ENCODE measurements around the gene FBXO45. TPM values are rescaled to one million over a fixed set of nuclear protein-coding genes. Genes with fewer than 3 reads are reported as not detected.

Gene FBXO45
- total and polyA plus RNA-seq, 12 donors = 1.5 to 8.1 (median 5.1) TPM

DNA sequence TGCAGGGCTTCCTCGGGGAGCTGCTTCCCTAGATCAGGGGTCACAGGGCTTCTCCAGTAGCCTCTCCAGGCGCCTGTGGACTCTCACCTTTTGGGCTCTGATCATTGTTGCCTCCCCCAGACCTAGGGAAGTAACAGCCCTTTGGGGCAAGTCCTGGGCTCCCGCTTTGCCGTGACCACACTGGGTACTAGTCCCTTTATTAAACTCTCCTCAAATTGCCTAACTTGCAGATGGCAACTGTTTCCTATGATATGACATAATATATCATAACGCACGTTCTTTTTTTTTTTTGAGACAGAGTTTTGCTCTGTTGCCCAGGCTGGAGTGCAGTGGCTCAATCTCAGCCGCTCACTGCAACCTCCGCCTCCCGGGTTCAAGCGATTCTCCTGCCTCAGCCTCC lies 53.2 kb downstream of the FBXO45 start:
- H3K9me3 ChIP-seq (replicated peaks in 1 of 3) = no peaks in the 10 kb centered on the region
- H3K4me3 ChIP-seq = no peak overlapping the region
- H3K36me3 ChIP-seq (replicated peaks in 1 of 2) = no peaks in the 10 kb centered on the region
- TF ChIP-seq, protein P1, sequence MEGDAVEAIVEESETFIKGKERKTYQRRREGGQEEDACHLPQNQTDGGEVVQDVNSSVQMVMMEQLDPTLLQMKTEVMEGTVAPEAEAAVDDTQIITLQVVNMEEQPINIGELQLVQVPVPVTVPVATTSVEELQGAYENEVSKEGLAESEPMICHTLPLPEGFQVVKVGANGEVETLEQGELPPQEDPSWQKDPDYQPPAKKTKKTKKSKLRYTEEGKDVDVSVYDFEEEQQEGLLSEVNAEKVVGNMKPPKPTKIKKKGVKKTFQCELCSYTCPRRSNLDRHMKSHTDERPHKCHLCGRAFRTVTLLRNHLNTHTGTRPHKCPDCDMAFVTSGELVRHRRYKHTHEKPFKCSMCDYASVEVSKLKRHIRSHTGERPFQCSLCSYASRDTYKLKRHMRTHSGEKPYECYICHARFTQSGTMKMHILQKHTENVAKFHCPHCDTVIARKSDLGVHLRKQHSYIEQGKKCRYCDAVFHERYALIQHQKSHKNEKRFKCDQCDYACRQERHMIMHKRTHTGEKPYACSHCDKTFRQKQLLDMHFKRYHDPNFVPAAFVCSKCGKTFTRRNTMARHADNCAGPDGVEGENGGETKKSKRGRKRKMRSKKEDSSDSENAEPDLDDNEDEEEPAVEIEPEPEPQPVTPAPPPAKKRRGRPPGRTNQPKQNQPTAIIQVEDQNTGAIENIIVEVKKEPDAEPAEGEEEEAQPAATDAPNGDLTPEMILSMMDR (IDR thresholded peaks at IDR 0.05) = no peak
- no peak for TF ChIP-seq POLR2A (IDR thresholded peaks at IDR 0.05)
- 77 to 80% (median 78%) methylated on average over 10 of the region's 10 CpGs for WGBS, 4 donors
- DNase-seq = no peak
- H3K27ac ChIP-seq = no peak overlapping the region
- intact Hi-C loops (cut with DNase I) = no loop called here
- peaks cover 0 to 11% of the 10 kb centered on the region in 2 donors for H3K4me1 ChIP-seq (replicated peaks in 1 of 2)
- H3K27me3 ChIP-seq = no peaks in the 10 kb centered on the region

DNA sequence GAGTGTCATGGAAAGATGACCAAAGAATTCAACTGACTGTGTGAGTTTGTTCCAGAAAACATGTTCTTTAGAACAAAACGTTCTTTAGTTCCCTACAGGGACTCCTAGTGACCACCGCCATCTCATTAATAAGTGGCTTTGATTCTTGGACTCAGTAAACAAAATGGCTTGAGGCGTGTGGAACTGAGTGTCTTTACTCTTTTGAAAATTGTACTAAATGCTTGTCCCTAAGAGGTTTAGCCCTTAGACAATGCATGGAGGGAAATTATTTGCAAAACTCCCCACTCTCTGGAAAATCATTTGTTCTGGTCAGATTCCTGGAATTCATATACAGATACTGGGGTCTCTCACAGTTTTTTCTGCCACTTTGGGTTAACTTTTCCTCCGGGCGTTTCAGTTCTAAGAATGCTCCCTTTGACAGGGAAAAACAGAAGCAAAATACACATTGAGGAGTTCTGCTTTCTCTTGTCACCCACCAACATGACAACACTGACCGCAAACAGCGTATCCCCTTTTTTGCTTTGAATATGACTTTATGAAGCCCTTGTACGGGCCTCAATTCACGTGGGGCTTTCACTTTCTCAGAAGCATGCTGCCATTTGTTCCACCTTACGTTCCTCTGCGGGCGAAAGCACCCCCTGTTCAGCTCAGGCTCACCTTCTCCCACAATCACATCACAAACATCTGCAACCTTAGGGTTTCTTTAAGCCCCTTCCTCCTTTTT lies 55.8 kb downstream of the FBXO45 start:
- Histone ChIP-seq H3K36me3 (replicated peaks in 1 of 2) (no peaks in the 10 kb centered on the region), H3K4me1 (replicated peaks in 1 of 2) (peaks cover 0 to 4% of the 10 kb centered on the region in 2 donors), H3K4me3 (no peak overlapping the region), H3K27me3 (no peaks in the 10 kb centered on the region), H3K27ac (peak overlapping the region; percentile 4 to 83 (median 51)), H3K9me3 (replicated peaks in 1 of 3) (no peaks in the 10 kb centered on the region)
- 59 to 67% (median 61%) methylated on average over 12 of the region's 12 CpGs for WGBS, 4 donors
- peak in 2 of 7 donors; percentile 32 to 42 for DNase-seq
- intact Hi-C loops (cut with DNase I) = no loop called here
- no peak for TF ChIP-seq POLR2A (IDR thresholded peaks at IDR 0.05)
- TF ChIP-seq, protein P1 (IDR thresholded peaks at IDR 0.05) = no peak

- H3K9me3 ChIP-seq (replicated peaks in 1 of 3) = no peaks in the 10 kb centered on the region
- H3K27ac ChIP-seq = peak overlapping the region; percentile 4 to 83 (median 51)
- peaks cover 0 to 4% of the 10 kb centered on the region in 2 donors for H3K4me1 ChIP-seq (replicated peaks in 1 of 2)
Measured at GRCh38 chr3:196624907-196625306, 56.4 kb downstream of the FBXO45 start.

GRCh38 chr3:196625331-196625730 lies 56.9 kb downstream of the FBXO45 start:
- WGBS, 4 donors = 60 to 74% (median 69%) methylated on average over 5 to 6 of the region's 6 CpGs
- intact Hi-C loops (cut with DNase I) = no loop called here
- Histone ChIP-seq H3K4me3 (no peak overlapping the region), H3K27ac (peak overlapping the region in 2 of 5 donors; percentile 21 to 55), H3K4me1 (replicated peaks in 1 of 2) (peaks cover 0 to under 1% of the 10 kb centered on the region in 2 donors), H3K27me3 (no peaks in the 10 kb centered on the region), H3K9me3 (replicated peaks in 1 of 3) (no peaks in the 10 kb centered on the region), H3K36me3 (replicated peaks in 1 of 2) (no peaks in the 10 kb centered on the region)
- no peak for DNase-seq
- TF ChIP-seq, protein P1 (IDR thresholded peaks at IDR 0.05) = no peak
- no peak for TF ChIP-seq POLR2A (IDR thresholded peaks at IDR 0.05)

More at GRCh38 chr3:196624907-196625306, 56.4 kb downstream of the FBXO45 start:
- intact Hi-C loops (cut with DNase I) = no loop called here
- no peaks in the 10 kb centered on the region for H3K36me3 ChIP-seq (replicated peaks in 1 of 2)
- no peak overlapping the region for H3K4me3 ChIP-seq
- no peaks in the 10 kb centered on the region for H3K27me3 ChIP-seq
- peak in 6 of 7 donors; percentile 43 to 78 (median 59) for DNase-seq
- 73 to 85% (median 76%) methylated on average over 13 to 16 of the region's 16 CpGs for WGBS, 4 donors
- TF ChIP-seq, protein P1 (IDR thresholded peaks at IDR 0.05) = no peak
- TF ChIP-seq POLR2A (IDR thresholded peaks at IDR 0.05) = no peak
